ENCODE results near the gene NUP93.

Gene NUP93

DNA sequence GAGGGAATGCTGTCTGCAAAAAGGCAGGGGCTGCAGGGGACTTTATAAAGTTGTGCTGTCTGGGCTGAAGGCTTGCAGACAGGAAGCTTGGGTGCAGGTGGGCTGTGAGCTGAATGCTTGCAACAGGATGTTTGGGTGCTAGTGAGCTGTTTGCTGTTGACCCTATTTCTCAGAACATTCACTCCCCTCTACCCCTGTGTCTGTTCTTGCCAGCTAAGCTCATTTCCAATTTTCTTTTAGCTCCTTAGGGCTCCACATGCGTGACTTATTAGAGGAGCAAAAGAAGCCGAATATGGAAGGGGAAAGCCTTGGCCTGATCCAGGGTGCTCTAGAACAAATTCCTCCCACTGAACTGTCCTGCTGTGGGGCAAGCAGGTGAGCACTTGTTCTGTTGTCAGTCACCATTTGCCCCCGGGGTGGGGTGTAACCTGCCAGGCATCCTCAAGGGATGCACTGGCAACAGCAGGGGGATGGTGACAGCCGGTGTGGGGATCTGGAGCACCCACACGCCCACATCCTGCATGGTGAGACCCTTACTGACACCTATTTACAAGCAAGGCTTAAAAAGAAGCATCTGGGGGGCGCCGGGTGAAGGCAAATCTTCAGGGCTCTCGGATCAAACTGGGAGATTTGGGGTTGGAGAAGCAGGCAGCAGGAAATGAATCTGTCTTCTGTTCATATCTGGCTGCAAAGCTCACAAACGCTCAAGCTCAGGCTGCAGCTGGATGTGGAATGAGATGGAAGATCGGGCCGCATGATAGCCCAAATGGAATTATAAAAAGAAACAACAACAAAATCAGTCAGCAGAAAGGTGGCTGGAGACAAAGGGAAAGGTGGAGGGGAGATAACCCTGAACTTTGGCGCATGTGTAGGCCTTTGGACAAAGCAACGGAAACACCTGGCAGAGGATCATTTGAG is 21.1 kb upstream of the NUP93 start:
- DNase-seq (ENCODE audit: low read depth, low spot score), result no peak
- TF ChIP-seq, protein P1, sequence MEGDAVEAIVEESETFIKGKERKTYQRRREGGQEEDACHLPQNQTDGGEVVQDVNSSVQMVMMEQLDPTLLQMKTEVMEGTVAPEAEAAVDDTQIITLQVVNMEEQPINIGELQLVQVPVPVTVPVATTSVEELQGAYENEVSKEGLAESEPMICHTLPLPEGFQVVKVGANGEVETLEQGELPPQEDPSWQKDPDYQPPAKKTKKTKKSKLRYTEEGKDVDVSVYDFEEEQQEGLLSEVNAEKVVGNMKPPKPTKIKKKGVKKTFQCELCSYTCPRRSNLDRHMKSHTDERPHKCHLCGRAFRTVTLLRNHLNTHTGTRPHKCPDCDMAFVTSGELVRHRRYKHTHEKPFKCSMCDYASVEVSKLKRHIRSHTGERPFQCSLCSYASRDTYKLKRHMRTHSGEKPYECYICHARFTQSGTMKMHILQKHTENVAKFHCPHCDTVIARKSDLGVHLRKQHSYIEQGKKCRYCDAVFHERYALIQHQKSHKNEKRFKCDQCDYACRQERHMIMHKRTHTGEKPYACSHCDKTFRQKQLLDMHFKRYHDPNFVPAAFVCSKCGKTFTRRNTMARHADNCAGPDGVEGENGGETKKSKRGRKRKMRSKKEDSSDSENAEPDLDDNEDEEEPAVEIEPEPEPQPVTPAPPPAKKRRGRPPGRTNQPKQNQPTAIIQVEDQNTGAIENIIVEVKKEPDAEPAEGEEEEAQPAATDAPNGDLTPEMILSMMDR (IDR thresholded peaks at IDR 0.05; ENCODE audit: low read depth, low read length), result no peak
- H3K4me3 ChIP-seq (ENCODE audit: low read depth, low read length), result no peak overlapping the region
- in situ Hi-C loops (cut with HindIII; ENCODE audit: low sequenced_read_pairs), result no loop called here

DNA sequence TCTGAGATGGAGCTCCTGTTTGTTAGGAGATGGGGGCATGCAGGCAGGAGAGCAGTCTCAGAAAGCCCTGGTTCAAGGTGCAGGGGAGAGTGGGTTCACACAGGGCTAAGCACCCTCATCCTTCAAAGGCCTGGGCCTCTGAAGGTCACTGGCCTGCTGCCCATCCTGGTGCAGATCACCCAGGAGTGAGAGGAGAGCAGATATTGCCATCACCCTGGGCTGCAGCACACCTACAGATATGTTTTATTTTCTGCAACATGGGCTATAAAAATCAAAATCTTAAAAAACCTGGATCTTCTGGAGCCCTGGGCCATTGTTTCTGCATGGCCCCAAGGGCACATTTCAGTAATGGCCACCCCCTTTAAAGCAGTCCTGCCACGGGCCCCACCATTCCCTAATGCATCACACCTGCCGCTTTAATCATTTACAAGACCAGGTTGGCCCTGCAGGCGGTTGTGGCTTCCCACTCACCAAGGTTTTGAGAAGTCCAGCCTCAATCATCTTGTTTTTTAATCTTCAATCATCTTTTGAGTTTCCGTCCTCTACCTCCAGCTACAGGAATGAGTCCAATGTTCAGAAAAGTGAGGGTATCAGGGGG is 20.4 kb upstream of the NUP93 start:
- in situ Hi-C loops (cut with HindIII; ENCODE audit: low sequenced_read_pairs), result no loop called here
- TF ChIP-seq, protein P1 (IDR thresholded peaks at IDR 0.05; ENCODE audit: low read depth, low read length), result no peak
- H3K4me3 ChIP-seq (ENCODE audit: low read depth, low read length), result no peak overlapping the region
- no peak for DNase-seq (ENCODE audit: low read depth, low spot score)

DNA sequence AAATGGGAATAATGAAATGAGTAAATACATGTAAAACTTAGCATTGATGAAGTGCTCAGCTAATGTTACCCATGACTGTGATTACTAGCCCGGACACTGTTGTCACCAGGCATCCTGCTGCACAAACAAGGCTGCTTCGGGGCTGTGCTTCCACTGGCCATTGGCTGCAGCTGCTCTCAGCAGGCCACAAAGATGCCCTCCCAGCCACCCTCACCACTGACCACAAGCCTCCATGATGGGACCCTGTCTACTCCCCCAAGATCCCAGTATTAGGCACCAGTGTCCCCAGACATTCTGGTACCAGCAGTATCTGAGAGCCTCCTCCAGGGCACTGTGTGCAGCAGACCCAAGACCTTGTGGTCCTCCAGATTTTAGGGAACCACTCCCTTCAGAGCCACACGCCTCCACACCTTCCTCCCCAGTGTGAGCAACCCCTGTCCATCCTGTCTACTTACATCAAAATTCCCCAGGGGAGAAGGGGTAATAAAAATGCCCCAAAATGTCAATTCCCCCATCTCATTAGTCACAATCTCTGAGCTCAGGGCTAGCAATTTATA is 19.7 kb upstream of the NUP93 start:
- in situ Hi-C loops (cut with HindIII; ENCODE audit: low sequenced_read_pairs), result no loop called here
- TF ChIP-seq, protein P1 (IDR thresholded peaks at IDR 0.05; ENCODE audit: low read depth, low read length), result no peak

DNA sequence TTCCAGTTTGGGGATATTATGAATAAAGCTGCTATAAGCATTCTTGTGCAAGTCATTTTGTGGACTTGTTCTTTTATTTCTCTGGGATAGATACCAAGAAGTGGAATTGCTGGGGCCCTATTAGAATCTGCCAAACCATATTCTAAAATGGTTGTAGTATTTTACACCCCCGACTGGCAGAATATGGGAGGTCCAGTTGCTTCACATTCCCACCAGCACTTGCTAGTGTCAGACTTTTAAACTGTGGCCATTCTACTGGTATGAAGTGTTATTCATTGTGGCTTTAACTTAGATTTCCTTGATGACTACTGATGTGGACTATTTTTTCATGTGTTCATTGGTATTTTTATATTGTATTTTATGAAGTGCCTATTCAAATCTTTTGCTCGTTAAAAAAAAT is 18.1 kb upstream of the NUP93 start:
- TF ChIP-seq, protein P1 (IDR thresholded peaks at IDR 0.05; ENCODE audit: low read depth, low read length), result no peak
- no peak for DNase-seq (ENCODE audit: low read depth, low spot score)
- H3K4me3 ChIP-seq (ENCODE audit: low read depth, low read length), result no peak overlapping the region

More for the DNA sequence above, 19.7 kb upstream of the NUP93 start:
- no peak for DNase-seq (ENCODE audit: low read depth, low spot score)
- no peak overlapping the region for H3K4me3 ChIP-seq (ENCODE audit: low read depth, low read length)

DNA sequence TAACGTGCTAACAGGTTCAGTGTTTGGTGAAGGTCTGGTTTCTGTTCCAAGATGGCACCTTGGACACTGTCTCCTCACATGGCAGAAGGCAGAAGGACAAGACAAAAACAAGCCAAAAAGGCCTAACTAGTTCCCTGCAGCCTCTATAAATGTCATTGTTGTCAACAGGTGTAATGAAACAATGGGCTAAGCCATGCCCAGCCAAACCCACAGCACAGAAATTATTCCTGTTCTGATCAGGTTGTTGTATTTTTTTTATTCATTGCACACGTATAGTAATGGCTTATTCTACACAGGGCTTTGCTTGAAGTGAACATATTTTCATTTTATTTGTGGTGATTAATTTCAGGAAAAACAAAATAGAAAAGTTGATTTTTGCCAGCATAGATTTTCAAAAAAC is 16.1 kb upstream of the NUP93 start:
- TF ChIP-seq, protein P1 (IDR thresholded peaks at IDR 0.05; ENCODE audit: low read depth, low read length), result no peak
- H3K4me3 ChIP-seq (ENCODE audit: low read depth, low read length), result no peak overlapping the region
- DNase-seq (ENCODE audit: low read depth, low spot score), result no peak
- in situ Hi-C loops (cut with HindIII; ENCODE audit: low sequenced_read_pairs), result no loop called here

More for the DNA sequence above, 18.1 kb upstream of the NUP93 start:
- in situ Hi-C loops (cut with HindIII; ENCODE audit: low sequenced_read_pairs), result no loop called here

DNA sequence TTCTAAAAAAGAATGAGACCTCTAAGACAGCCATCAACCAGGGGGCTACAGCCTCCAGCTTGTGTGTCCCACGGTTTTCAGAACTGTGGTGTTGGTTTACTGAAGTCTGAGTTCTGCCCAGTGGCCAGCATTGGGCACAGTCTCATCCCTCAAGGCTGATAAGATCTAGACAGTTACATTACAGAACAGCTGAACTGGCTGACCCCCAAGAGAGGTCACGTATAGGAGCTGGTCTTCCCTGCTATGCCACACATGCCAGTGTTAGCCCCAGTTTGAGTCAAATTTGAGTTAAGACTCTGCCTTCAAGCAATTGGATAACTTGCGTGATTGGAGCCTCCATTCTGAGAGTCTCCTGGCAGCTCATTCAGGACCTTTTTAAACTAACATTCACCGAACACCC is 14.8 kb upstream of the NUP93 start:
- in situ Hi-C loops (cut with HindIII; ENCODE audit: low sequenced_read_pairs), result no loop called here
- no peak for DNase-seq (ENCODE audit: low read depth, low spot score)
- no peak overlapping the region for H3K4me3 ChIP-seq (ENCODE audit: low read depth, low read length)
- TF ChIP-seq, protein P1 (IDR thresholded peaks at IDR 0.05; ENCODE audit: low read depth, low read length), result no peak

Measured in astrocyte of the spinal cord (primary cell).